ENCODE data around the gene JAG1.

GRCh38 chr20:10707791-10708190, 34.0 kb upstream of the JAG1 start:
- TF ChIP-seq CTCF (IDR thresholded peaks at IDR 0.05; ENCODE audit: extremely low read depth in 1 of 2, insufficient read depth in 1 of 2, low read depth in 1 of 2, low read length in 2 of 2) (no peak), POLR2AphosphoS5 (IDR thresholded peaks at IDR 0.05; ENCODE audit: insufficient read depth, low read depth, low read length) (no peak), POLR2A (IDR thresholded peaks at IDR 0.05; ENCODE audit: low read depth, low read length) (no peak), MYC (IDR thresholded peaks at IDR 0.05; ENCODE audit: low read depth, low read length) (no peak), EZH2 (IDR thresholded peaks at IDR 0.05; ENCODE audit: borderline replicate concordance, low read depth, low read length, severe bottlenecking) (no peak), JUN (IDR thresholded peaks at IDR 0.05; ENCODE audit: borderline replicate concordance, insufficient read depth, insufficient read length, low read depth) (no peak)

All from endothelial cell of umbilical vein (primary cell).